ENCODE measurements around the gene HEBP1.

HEBP1 gene

DNA sequence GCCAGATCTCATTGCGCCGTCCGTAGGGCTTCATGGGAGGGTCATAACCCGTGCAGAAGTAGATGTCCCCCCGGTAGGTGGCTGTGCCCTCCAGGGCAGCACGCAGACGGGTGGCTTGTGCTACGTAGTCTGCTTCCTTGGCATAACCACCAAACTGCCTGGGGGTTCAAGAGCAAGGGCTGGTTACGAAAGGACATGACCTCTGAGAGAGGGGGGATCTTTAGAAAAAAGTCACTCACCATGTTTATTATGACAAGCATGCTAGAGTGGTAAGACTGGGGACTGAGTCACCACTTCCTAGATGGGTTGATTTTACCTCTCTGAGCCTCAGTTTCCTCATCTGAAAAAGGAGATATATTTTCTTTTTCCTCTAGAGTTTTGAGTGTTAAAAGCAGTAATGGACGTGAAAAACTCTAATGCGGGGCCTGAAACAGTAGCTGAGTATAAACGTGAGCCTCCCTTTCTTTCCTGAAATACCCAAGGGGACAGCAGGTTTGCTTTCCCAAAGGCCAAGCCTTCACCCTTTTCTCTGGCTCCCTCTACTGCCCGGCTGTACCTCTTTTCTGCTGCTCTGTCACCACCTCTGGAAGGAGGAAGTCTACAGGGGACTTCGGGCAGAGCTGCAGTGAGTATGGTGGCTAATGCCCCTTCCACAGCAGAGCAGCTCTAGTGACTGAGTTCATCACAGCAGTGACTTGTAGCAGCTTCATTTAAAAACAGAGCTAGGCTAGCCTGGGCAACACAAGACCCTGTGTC, 24.6 kb downstream of the HEBP1 start:
- no peak overlapping the region for H3K4me3 Mint-ChIP-seq
- peaks cover 63% of the 10 kb centered on the region for H3K36me3 Mint-ChIP-seq (ENCODE audit: low read depth)
- H3K27me3 Mint-ChIP-seq, result no peaks in the 10 kb centered on the region
- peaks cover 21% of the 10 kb centered on the region for H3K9me3 Mint-ChIP-seq
- H3K4me1 Mint-ChIP-seq (ENCODE audit: low read depth), result no peaks in the 10 kb centered on the region
- H3K27ac Mint-ChIP-seq, result peak overlapping the region; percentile 11
- intact Hi-C loops (cut with micrococcal nuclease), result loop anchor here (10.0 kb wide), 1 partner anchor 151 kb away; no protein-coding TSS in a partner anchor

DNA sequence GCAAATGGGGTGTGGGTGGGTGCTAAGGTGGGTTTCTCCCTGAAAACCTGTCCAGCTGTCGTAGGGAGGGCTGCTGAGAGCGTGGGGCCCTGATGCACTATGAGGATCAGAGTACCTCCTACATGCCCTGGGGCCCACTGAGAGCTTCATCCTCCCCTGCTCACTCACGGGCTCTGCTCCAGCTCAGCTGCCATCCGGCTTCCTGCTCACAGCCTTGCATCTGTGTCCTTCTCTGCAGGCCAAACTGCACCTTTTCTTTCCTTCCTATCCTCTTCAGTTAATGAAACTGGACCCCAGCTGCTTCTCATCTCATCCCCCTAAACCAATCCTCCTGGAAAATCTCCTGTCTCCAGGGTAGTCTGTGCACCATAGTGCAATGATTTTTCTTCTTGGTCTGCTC, 25.9 kb downstream of the HEBP1 start:
- Mint-ChIP-seq H3K36me3 (ENCODE audit: low read depth) (peaks cover 63% of the 10 kb centered on the region), H3K9me3 (peaks cover 21% of the 10 kb centered on the region), H3K4me1 (ENCODE audit: low read depth) (no peaks in the 10 kb centered on the region), H3K4me3 (no peak overlapping the region), H3K27ac (no peak overlapping the region), H3K27me3 (no peaks in the 10 kb centered on the region)
- intact Hi-C loops (cut with micrococcal nuclease), result loop anchor here (10.0 kb wide), 1 partner anchor 149 kb away; no protein-coding TSS in a partner anchor

DNA sequence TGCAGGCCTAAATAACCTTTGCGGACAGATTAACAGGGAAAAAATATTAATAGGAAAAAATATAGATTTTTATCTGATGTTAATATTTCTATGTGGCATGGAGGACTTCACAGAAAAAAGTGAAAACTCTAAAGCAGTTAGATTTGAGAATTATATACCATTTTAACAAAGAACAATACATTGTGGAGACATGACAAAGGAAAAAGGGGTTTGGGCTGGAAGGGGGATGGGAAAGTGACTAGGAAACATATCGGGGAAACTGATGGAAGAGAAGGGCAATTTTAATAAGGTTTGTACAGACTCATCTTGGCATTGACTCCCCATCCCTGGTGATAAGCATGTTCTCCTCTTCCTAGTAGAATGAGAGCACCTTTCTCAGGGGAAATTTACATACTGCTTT, 27.0 kb downstream of the HEBP1 start:
- intact Hi-C loops (cut with micrococcal nuclease), result loop anchor here (10.0 kb wide), 1 partner anchor 148 kb away; no protein-coding TSS in a partner anchor
- Mint-ChIP-seq H3K27ac (no peak overlapping the region), H3K4me3 (no peak overlapping the region), H3K36me3 (ENCODE audit: low read depth) (peaks cover 71% of the 10 kb centered on the region), H3K27me3 (no peaks in the 10 kb centered on the region), H3K4me1 (ENCODE audit: low read depth) (no peaks in the 10 kb centered on the region), H3K9me3 (peaks cover 21% of the 10 kb centered on the region)

DNA sequence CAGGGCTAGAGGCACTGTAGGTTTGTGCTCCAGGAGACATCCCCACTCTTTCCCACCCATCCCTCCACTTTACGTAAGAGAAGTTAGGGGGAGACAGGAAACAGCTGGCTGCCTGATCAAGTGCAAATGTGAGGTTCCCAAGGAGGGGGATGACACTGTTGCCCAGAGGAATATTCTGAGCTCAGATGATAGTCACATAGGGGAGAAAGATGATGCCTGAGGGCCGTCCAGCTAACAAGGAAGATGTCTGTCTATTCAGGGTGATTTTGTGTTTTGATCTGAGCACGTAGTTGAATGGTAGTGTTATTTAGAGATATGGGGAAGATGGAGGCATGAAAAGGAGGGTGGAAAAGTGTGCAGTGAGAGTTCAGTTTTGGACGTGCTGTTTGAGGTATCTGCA, 34.2 kb downstream of the HEBP1 start:
- peaks cover 8% of the 10 kb centered on the region for H3K4me1 Mint-ChIP-seq (ENCODE audit: low read depth)
- no peaks in the 10 kb centered on the region for H3K9me3 Mint-ChIP-seq
- no peak overlapping the region for H3K27ac Mint-ChIP-seq
- no peak overlapping the region for H3K4me3 Mint-ChIP-seq
- H3K27me3 Mint-ChIP-seq, result no peaks in the 10 kb centered on the region
- peaks cover 23% of the 10 kb centered on the region for H3K36me3 Mint-ChIP-seq (ENCODE audit: low read depth)
- intact Hi-C loops (cut with micrococcal nuclease), result no loop called here

DNA sequence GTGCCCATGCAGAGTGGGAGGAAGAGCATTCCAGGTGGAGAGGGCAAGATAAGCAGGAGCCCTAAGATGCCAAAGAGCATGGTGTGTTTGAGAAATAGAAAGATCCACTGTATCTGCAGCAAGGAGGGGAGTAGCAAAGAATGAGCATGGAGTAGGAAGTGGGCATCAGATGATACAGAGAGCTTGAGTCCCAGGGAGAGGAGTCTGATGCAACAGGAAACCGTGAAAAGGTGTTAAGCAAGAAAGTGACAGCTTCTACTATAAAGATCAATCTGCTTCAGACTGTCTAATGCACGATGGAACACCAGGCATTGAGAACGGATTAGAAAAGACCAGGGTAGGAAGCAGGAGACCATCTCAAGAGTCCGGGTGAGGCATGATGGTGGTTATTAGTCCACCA, 35.8 kb downstream of the HEBP1 start:
- no peak overlapping the region for H3K4me3 Mint-ChIP-seq
- H3K27ac Mint-ChIP-seq, result no peak overlapping the region
- H3K9me3 Mint-ChIP-seq, result no peaks in the 10 kb centered on the region
- peaks cover 19% of the 10 kb centered on the region for H3K36me3 Mint-ChIP-seq (ENCODE audit: low read depth)
- intact Hi-C loops (cut with micrococcal nuclease), result no loop called here
- H3K4me1 Mint-ChIP-seq (ENCODE audit: low read depth), result peaks cover 8% of the 10 kb centered on the region
- no peaks in the 10 kb centered on the region for H3K27me3 Mint-ChIP-seq

DNA sequence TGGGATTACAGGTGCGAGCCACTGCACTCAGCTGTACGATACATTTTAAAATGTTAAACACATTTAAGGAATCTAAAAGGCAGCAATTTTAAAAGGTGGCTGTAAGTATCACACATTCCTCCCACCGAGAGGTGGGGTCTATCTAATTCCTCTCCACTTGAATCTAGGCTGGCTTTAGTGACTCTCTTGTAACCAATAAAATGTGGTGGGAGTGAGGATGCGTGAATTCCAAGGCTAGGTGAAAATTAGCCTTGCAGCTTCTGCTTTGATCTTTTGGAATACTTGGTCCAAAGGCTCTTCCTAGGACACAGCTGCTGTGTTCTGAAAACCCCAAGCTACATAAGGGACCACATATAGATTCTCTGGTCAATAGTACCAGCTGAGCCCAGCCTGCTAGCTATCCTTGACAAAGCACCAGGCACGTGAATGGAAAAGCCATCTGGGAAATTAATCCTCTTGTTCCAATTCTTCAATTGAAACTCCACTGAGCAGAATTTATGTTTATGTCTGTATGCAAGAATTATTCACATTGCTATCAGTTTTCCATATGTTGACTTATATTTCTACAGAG, 39.3 kb downstream of the HEBP1 start:
- Mint-ChIP-seq H3K4me3 (no peak overlapping the region), H3K4me1 (ENCODE audit: low read depth) (peaks cover 8% of the 10 kb centered on the region), H3K27ac (no peak overlapping the region)

DNA sequence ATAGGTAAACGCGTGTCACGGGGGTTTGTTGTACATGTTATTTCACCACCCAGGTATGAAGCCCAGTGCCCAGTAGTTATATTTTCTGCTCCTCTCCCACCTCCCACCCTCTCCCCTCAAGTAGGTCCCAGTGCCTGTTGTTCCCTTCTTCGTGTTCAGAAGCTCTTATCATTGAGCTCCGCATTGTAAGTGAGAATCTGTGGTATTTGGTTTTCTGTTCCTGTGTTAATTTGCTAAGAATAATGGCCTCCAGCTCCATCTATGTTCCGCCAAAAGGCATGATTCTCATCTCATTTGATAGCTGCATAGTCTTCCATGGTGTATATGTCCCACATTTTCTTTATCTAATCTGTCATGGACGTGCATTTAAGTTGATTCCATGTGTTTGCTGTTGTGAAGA, 41.2 kb downstream of the HEBP1 start:
- intact Hi-C loops (cut with micrococcal nuclease), result no loop called here
- Mint-ChIP-seq H3K4me1 (ENCODE audit: low read depth) (peaks cover under 1% of the 10 kb centered on the region), H3K4me3 (no peak overlapping the region), H3K27me3 (no peaks in the 10 kb centered on the region), H3K9me3 (peaks cover 8% of the 10 kb centered on the region), H3K36me3 (ENCODE audit: low read depth) (no peaks in the 10 kb centered on the region), H3K27ac (no peak overlapping the region)

More for the DNA sequence above, 39.3 kb downstream of the HEBP1 start:
- Mint-ChIP-seq H3K9me3 (peaks cover 8% of the 10 kb centered on the region), H3K27me3 (no peaks in the 10 kb centered on the region), H3K36me3 (ENCODE audit: low read depth) (no peaks in the 10 kb centered on the region)
- intact Hi-C loops (cut with micrococcal nuclease), result no loop called here

DNA sequence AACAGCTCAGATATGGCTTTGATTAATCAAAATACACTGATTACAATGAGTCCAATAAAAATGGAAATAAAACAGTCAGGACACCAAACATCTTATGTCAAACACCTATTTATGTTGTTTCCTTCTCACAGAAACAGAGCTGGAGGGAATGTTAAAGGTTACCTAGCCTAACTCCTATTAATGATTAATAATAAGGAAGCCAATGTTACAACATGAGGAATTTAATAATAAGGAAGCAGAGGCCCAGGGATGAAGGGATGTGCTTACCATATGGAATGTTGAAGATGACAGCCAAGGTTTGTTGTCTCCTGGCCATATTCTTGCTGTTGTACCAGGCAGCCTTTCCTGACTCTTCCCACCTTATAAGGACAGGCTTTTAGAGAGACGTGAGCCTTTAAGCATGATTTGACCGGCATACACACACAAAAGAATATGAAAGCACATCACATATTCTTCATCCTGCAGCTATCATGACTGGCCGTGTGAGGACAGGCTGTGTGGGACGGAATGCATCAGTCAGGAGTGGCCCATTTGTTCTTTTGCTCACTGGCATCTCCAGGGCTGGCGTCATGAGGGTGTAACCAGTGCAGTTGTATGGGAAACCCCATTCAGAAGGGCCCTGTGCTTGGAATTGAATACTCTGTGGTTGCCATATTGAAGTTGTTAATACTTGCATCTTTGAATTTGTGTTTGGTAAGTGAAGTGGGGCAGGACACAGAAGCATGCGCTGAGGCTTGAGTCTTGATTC, 45.0 kb downstream of the HEBP1 start:
- Mint-ChIP-seq H3K27ac (no peak overlapping the region), H3K36me3 (ENCODE audit: low read depth) (no peaks in the 10 kb centered on the region)
- intact Hi-C loops (cut with micrococcal nuclease), result no loop called here

DNA sequence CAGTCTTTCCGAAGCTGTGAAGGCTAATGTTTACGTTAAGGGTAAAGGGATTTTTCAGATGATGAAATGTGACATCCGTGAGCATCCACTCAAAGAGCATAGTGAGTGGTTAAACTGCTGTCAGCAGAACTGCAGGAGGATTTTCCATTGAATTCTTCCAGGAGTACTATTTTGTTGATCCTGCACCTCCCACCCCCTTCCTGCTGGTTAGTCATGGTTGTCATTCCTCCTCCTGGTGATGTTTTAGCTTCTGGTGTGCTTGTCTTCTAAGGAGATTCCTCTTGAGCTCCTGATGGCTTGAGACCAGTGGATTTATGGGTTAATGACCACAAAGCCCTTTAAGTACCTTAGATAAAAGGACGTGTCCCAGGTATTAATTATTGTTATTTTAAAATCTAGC, 45.7 kb downstream of the HEBP1 start:
- H3K4me3 Mint-ChIP-seq, result no peak overlapping the region
- no peaks in the 10 kb centered on the region for H3K27me3 Mint-ChIP-seq
- no peak overlapping the region for H3K27ac Mint-ChIP-seq
- no peaks in the 10 kb centered on the region for H3K36me3 Mint-ChIP-seq (ENCODE audit: low read depth)
- H3K4me1 Mint-ChIP-seq (ENCODE audit: low read depth), result no peaks in the 10 kb centered on the region
- H3K9me3 Mint-ChIP-seq, result peaks cover 8% of the 10 kb centered on the region
- intact Hi-C loops (cut with micrococcal nuclease), result no loop called here

More for the DNA sequence above, 45.0 kb downstream of the HEBP1 start:
- Mint-ChIP-seq H3K4me3 (no peak overlapping the region), H3K4me1 (ENCODE audit: low read depth) (no peaks in the 10 kb centered on the region), H3K27me3 (no peaks in the 10 kb centered on the region), H3K9me3 (peaks cover 8% of the 10 kb centered on the region)

DNA sequence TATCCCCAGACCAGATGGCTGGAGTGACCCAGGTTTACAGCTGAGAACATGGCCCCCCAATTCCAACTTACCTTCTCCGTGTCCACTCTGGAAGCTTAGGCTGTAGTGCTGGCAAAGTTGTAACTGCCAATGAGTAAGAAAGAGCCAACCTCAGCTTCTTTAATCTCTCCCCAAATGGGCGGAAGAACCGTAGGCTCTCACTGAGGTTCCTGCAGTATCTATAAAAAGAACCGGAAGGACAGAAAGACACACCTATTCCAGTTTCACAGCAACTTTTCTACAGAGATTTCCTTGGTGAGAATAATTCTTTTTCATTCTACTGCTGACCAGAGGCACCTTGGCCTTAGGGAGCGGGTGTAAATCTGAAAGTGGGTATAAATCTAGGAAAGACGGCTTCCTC, 48.0 kb downstream of the HEBP1 start, which contains the start of gene GPRC5D:
TSS of gene GPRC5D (minus strand) at position 135 of the 400 bp plus-strand sequence. CDS start 1,786 bp downstream, outside the sequence.
- Mint-ChIP-seq H3K27ac (no peak within 1 kb of the TSS), H3K9me3 (peaks cover 8% of the 10 kb centered on the region), H3K4me1 (ENCODE audit: low read depth) (no peaks in the 10 kb centered on the region), H3K36me3 (ENCODE audit: low read depth) (no peaks in the 10 kb centered on the region), H3K4me3 (no peak within 1 kb of the TSS), H3K27me3 (no peaks in the 10 kb centered on the region)
- intact Hi-C loops (cut with micrococcal nuclease), result no loop called here

DNA sequence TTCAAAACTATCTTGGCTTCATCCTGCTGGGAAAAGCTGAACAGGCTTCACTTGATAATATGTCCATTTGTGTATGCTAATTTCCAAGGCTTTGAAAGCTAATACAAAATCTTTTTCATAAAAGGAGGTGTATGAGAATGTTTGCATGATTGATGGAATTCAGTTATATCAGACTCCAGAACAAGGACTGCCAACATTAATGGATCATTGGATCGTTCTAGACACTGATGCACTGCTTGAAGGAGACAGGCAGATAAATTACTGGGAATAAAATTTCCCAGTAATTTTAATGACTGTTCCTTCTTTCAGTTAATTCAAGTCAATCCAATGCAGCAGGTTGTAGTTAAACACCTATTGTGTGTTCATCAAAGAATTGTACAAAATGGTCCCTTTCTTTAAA, 48.6 kb downstream of the HEBP1 start:
- Mint-ChIP-seq H3K9me3 (peaks cover 6% of the 10 kb centered on the region), H3K27ac (no peak overlapping the region), H3K4me1 (ENCODE audit: low read depth) (no peaks in the 10 kb centered on the region), H3K27me3 (peaks cover under 1% of the 10 kb centered on the region), H3K4me3 (no peak overlapping the region), H3K36me3 (ENCODE audit: low read depth) (no peaks in the 10 kb centered on the region)
- intact Hi-C loops (cut with micrococcal nuclease), result no loop called here

DNA sequence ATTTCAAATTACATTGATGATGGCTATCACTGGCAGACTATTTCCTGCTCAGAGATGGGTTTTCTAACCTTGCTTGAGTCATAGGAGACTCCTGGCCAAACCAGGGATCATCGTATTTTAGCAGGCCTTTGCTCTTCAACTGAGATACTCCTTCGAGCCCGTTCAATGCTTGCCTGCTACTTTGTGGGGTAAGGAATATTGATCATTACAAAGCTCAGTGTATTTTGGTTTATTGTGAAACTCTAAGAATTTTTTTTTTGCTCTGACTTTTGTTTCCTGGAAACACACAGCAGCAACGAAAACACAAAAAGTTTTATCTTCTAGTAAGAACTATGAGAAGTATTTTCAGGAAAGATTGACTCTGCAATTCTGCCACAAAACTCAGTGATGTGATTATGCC, 52.2 kb downstream of the HEBP1 start:
- H3K27me3 Mint-ChIP-seq, result peaks cover 7% of the 10 kb centered on the region
- H3K4me1 Mint-ChIP-seq (ENCODE audit: low read depth), result no peaks in the 10 kb centered on the region
- intact Hi-C loops (cut with micrococcal nuclease), result no loop called here
- H3K27ac Mint-ChIP-seq, result no peak overlapping the region
- no peak overlapping the region for H3K4me3 Mint-ChIP-seq
- H3K9me3 Mint-ChIP-seq, result no peaks in the 10 kb centered on the region
- H3K36me3 Mint-ChIP-seq (ENCODE audit: low read depth), result no peaks in the 10 kb centered on the region

DNA sequence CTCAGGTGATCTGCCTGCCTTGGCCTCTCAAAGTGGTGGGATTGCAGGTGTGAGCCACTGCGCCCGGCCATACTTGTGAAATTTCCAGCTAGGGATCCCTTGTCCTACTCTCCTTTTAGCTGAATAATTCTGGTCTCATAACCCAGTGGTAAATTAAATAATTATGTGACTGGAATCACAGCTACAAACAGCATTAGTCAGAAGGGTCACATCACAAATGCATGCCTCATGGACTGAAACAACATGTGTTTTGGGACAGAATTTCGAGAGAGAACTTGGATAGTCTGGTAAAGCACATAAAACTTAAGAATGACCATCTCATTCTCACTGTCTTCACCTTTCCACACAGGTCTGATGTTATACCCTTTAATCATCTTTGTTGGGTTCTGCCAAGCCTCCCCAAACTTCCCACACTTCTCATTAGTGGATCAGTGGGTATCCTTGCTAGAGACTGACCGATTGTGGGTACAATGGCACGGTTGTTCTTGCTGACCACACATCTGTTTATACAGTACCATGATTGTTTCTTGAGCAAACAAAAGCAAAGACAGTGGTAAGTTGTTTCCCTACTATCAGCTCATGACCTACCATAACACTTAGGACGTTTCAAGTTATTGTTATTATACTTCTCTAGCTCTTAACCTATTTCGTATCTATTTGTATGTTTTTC, 53.2 kb downstream of the HEBP1 start:
- H3K9me3 Mint-ChIP-seq, result no peaks in the 10 kb centered on the region
- intact Hi-C loops (cut with micrococcal nuclease), result no loop called here
- no peaks in the 10 kb centered on the region for H3K36me3 Mint-ChIP-seq (ENCODE audit: low read depth)
- peaks cover 7% of the 10 kb centered on the region for H3K27me3 Mint-ChIP-seq
- no peak overlapping the region for H3K4me3 Mint-ChIP-seq
- H3K4me1 Mint-ChIP-seq (ENCODE audit: low read depth), result no peaks in the 10 kb centered on the region
- H3K27ac Mint-ChIP-seq, result no peak overlapping the region

DNA sequence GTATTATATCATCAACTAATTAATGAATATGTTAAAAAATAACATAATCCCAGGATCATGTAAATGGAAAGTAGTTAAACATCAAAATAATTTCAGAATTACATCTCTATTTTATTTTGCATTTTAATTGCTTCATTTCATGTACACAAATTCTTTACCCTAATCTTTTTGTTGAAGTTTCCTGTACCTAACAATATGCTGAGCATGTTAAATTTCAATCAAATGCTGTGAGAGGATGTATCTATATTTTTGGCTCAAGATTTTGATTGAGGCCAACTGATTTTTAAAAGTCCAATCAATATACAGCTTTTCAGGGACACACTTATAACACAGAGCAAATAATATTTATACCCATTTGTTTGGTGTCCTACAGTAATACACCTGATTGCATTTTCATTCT, 54.5 kb downstream of the HEBP1 start:
- no peaks in the 10 kb centered on the region for H3K9me3 Mint-ChIP-seq
- no peaks in the 10 kb centered on the region for H3K4me1 Mint-ChIP-seq (ENCODE audit: low read depth)
- no peaks in the 10 kb centered on the region for H3K36me3 Mint-ChIP-seq (ENCODE audit: low read depth)
- no peak overlapping the region for H3K27ac Mint-ChIP-seq
- H3K4me3 Mint-ChIP-seq, result no peak overlapping the region
- H3K27me3 Mint-ChIP-seq, result peaks cover 7% of the 10 kb centered on the region
- intact Hi-C loops (cut with micrococcal nuclease), result no loop called here

All from dendritic cell treated with granulocyte-macrophage colony-stimulating factor and Interleukin-4, amounts not matched to agents 40 ng/mL and 50 ng/mL, for 4 days (primary cell).